H1 (cell line): ENCODE measurements around the gene SVEP1. TPM values are rescaled to one million over a fixed set of nuclear protein-coding genes. Genes with fewer than 3 reads are reported as not detected.
"Not testable (repeated sequence)": the region's sequence is repeated elsewhere in the genome, so short reads cannot be mapped to it uniquely, and the experiment has no call there.

ENCODE experiments used
- CTCF ChIA-PET: fragments of 300-600 bp; sonication (Branson Sonifier 250); formaldehyde crosslinking; loops from one replicate; lab custom pipeline; 2021; ENCODE audit not compliant: partially characterized antibody; lab: Charles Lee
- POLR2A ChIA-PET: fragments of 300-600 bp; sonication (Branson Sonifier 250); formaldehyde crosslinking; loops from one replicate; lab custom pipeline; 2021; ENCODE audit warnings: inconsistent platforms; ENCODE audit not compliant: partially characterized antibody; lab: Charles Lee
- DNase-seq, 2 experiments: peaks; one replicate each; pipeline versions ENCODE4 v3.0.0 to v3.0.0-alpha.2; 2010 to 2022; ENCODE audit warnings: low spot score in 2 of 2, low read depth in 1 of 2, mixed read lengths in 1 of 2
- FAIRE-seq: peaks from 2 replicates; lab custom pipeline; 2011; peaks lifted over from hg19 to GRCh38; lab: Jason Lieb, UNC
- H2AFZ ChIP-seq: 2 replicates; pipeline ENCODE4 v1.8.1; 2012; ENCODE audit warnings: low read length, inconsistent platforms
- H2AK5ac ChIP-seq: 2 replicates; pipeline ENCODE4 v1.6.1; 2013; ENCODE audit warnings: low read depth, low read length
- H2BK120ac ChIP-seq: replicated peaks from 2 replicates; pipeline ENCODE3; 2013; ENCODE audit warnings: low read depth, low read length, inconsistent platforms
- H2BK12ac ChIP-seq: 2 replicates; pipeline ENCODE4 v1.6.1; 2013; ENCODE audit warnings: low read depth, low read length
- H2BK15ac ChIP-seq: 2 replicates; pipeline ENCODE4 v1.6.1; 2013; ENCODE audit warnings: low read length
- H2BK20ac ChIP-seq: 2 replicates; pipeline ENCODE4 v1.6.1; 2013; ENCODE audit warnings: low read length
- H2BK5ac ChIP-seq: 2 replicates; pipeline ENCODE4 v1.6.1; 2013; ENCODE audit warnings: low read depth, low read length
- H3K14ac ChIP-seq: 2 replicates; pipeline ENCODE4 v1.6.1; 2013; ENCODE audit warnings: inconsistent platforms; ENCODE audit not compliant: insufficient read length
- H3K18ac ChIP-seq: 2 replicates; pipeline ENCODE4 v1.6.1; 2013; ENCODE audit warnings: low read length; ENCODE audit errors: extremely low read depth
- H3K23ac ChIP-seq: 2 replicates; pipeline ENCODE4 v1.6.1; 2013; ENCODE audit warnings: inconsistent platforms; ENCODE audit not compliant: insufficient read length
- H3K23me2 ChIP-seq: 2 replicates; pipeline ENCODE4 v1.6.1; 2013; ENCODE audit warnings: low read depth, low read length
- H3K27ac ChIP-seq: 2 replicates; pipeline ENCODE4 v1.6.1; 2011; ENCODE audit warnings: low read depth, low read length, inconsistent platforms
- H3K27me3 ChIP-seq, 4 experiments: replicated peaks in 1 of 4; 1 replicate in 1 of 4; 2 replicates in 3 of 4; pipeline versions ENCODE4 v1.6.1 to v1.8.1; 2011 to 2013; ENCODE audit warnings: low read length in 3 of 4, mild to moderate bottlenecking in 3 of 4, inconsistent platforms in 2 of 4, mixed read lengths in 2 of 4, moderate library complexity in 1 of 4; ENCODE audit not compliant: control insufficient read depth in 3 of 4, insufficient read depth in 3 of 4; ENCODE audit errors: extremely low read depth in 1 of 4
- H3K36me3 ChIP-seq, 4 experiments: 2 replicates each; pipeline versions ENCODE4 v1.6.1 to v1.8.1; 2011 to 2013; ENCODE audit warnings: mild to moderate bottlenecking in 4 of 4, low read length in 3 of 4, moderate library complexity in 2 of 4, control low read depth in 1 of 4, inconsistent platforms in 1 of 4; ENCODE audit not compliant: insufficient read depth in 4 of 4, control insufficient read depth in 2 of 4
- H3K4ac ChIP-seq: replicated peaks from 2 replicates; pipeline ENCODE3; 2013; ENCODE audit warnings: low read length, low read depth, mixed read lengths, inconsistent platforms; ENCODE audit not compliant: insufficient read length
- H3K4me1 ChIP-seq, 4 experiments: replicated peaks in 1 of 4; 1 replicate in 1 of 4; 2 replicates in 3 of 4; pipeline versions ENCODE4 v1.6.1 to v1.8.1; 2011 to 2013; ENCODE audit warnings: low read length in 3 of 4, inconsistent platforms in 2 of 4, mixed read lengths in 1 of 4; ENCODE audit not compliant: insufficient read depth in 4 of 4, control insufficient read depth in 3 of 4
- H3K4me2 ChIP-seq, 2 experiments: 2 replicates each; pipeline versions ENCODE4 v1.6.1 to v1.8.1; 2011 to 2013; ENCODE audit warnings: low read depth in 2 of 2, low read length in 2 of 2, control low read depth in 1 of 2, inconsistent platforms in 1 of 2, mild to moderate bottlenecking in 1 of 2; ENCODE audit not compliant: insufficient read depth in 1 of 2
- H3K4me3 ChIP-seq, 4 experiments: fragments of 200-600, 300-600 bp in 1 of 4; sonication (generic), shearing (Covaris generic), sonication (Bioruptor Twin) in 1 of 4; 2 replicates each; pipeline versions ENCODE4 v1.5.1 to v1.8.1; 2011 to 2016; ENCODE audit warnings: low read length in 4 of 4, low read depth in 3 of 4, control low read depth in 2 of 4, inconsistent platforms in 2 of 4, mild to moderate bottlenecking in 2 of 4, mixed read lengths in 1 of 4, moderate library complexity in 1 of 4; ENCODE audit not compliant: insufficient read depth in 2 of 4; ENCODE audit errors: extremely low read depth in 1 of 4
- H3K56ac ChIP-seq: replicated peaks from 2 replicates; pipeline ENCODE3; 2013; ENCODE audit warnings: low read depth, mild to moderate bottlenecking, mixed read lengths, low read length, inconsistent platforms; ENCODE audit not compliant: insufficient read length
- H3K79me1 ChIP-seq: 2 replicates; pipeline ENCODE4 v1.6.1; 2013; ENCODE audit warnings: low read depth, low read length, control low read depth
- H3K79me2 ChIP-seq, 2 experiments: 2 replicates each; pipeline versions ENCODE4 v1.6.1 to v1.8.1; 2012 to 2013; ENCODE audit warnings: low read length in 2 of 2, mild to moderate bottlenecking in 2 of 2, inconsistent platforms in 1 of 2; ENCODE audit not compliant: insufficient read depth in 2 of 2, control insufficient read depth in 1 of 2
- H3K9ac ChIP-seq, 4 experiments: replicated peaks in 1 of 4; 1 replicate in 1 of 4; 2 replicates in 3 of 4; pipeline versions ENCODE4 v1.6.1 to v1.8.1; 2011 to 2013; ENCODE audit warnings: low read depth in 3 of 4, low read length in 3 of 4, control low read depth in 2 of 4, mild to moderate bottlenecking in 2 of 4, moderate library complexity in 2 of 4, inconsistent platforms in 1 of 4; ENCODE audit errors: extremely low read depth in 1 of 4
- H3K9me3 ChIP-seq, 2 experiments: 2 replicates each; pipeline versions ENCODE4 v1.6.1 to v1.8.1; 2012 to 2013; ENCODE audit warnings: mild to moderate bottlenecking in 2 of 2, moderate library complexity in 2 of 2, control low read depth in 1 of 2, inconsistent platforms in 1 of 2, low read depth in 1 of 2, low read length in 1 of 2, mixed read lengths in 1 of 2; ENCODE audit not compliant: insufficient read depth in 2 of 2
- H4K20me1 ChIP-seq, 2 experiments: replicated peaks in 1 of 2; 2 replicates each; pipeline versions ENCODE3 to v1.8.1; 2011 to 2013; ENCODE audit warnings: inconsistent platforms in 2 of 2, low read length in 2 of 2, mild to moderate bottlenecking in 1 of 2; ENCODE audit not compliant: insufficient read depth in 2 of 2, control insufficient read depth in 1 of 2
- H4K5ac ChIP-seq: 2 replicates; pipeline ENCODE4 v1.6.1; 2013; ENCODE audit warnings: low read length, low read depth, mixed read lengths, inconsistent platforms; ENCODE audit not compliant: insufficient read length
- H4K8ac ChIP-seq: 2 replicates; pipeline ENCODE4 v1.8.0; 2013; ENCODE audit warnings: mild to moderate bottlenecking, moderate library complexity, low read length, inconsistent platforms; ENCODE audit not compliant: insufficient read depth; ENCODE audit errors: extremely low read depth
- H4K91ac ChIP-seq: replicated peaks from 2 replicates; pipeline ENCODE3; 2013; ENCODE audit warnings: low read length, mixed read lengths, inconsistent platforms; ENCODE audit not compliant: insufficient read length
- ASH2L ChIP-seq: fragments of 200-600, 300-600 bp; sonication (generic); IDR thresholded peaks from one replicate; pipeline ENCODE4 v1.7.1; 2017; ENCODE audit warnings: low read length
- SP1 ChIP-seq: IDR thresholded peaks from 2 replicates; pipeline ENCODE4 v1.6.1; 2011; ENCODE audit warnings: low read depth, low read length
- WGBS, 2 experiments: shearing (Covaris generic) in 1 of 2; methylation state at CpG; one replicate each; pipeline versions ENCODE4 v1.1.6 to v1.1.7; 2013 to 2015; ENCODE audit warnings: low lambda C conversion rate in 2 of 2, mixed read lengths in 2 of 2, inconsistent platforms in 1 of 2, low coverage in 1 of 2, missing lambda C conversion rate in 1 of 2; ENCODE audit not compliant: insufficient replicate concordance in 2 of 2, insufficient coverage in 1 of 2, insufficient read length in 1 of 2; ENCODE audit errors: extremely low coverage in 1 of 2, missing lambda C conversion rate in 1 of 2; 5-methylcytosine and 5-hydroxymethylcytosine counted together
- polyA plus RNA-seq, 7 experiments: library from polyadenylated mRNA; depleted of rRNA in 3 of 7; stranded (reverse) in 5 of 7; unstranded in 2 of 7; fragments of >200 nt in 5 of 7; fragments of 200-250 nt in 2 of 7; gene quantifications; 1 replicate in 5 of 7; 2 replicates in 1 of 7; 4 replicates in 1 of 7; pipeline versions ENCODE4 v1.2.1 to v1.2.3, GENCODE V29; 2011 to 2013; ENCODE audit warnings: missing spikeins in 2 of 7, mixed read lengths in 2 of 7
- total RNA-seq: library from RNA; stranded (reverse); fragmentation: NEBNext Ultra II Directional; extraction: Animal tissue kit (Norgen Biotek cat#: 25700); gene quantifications from 2 replicates; pipeline ENCODE4 v1.2.1, GENCODE V29; 2021

SVEP1 gene
- total and polyA plus RNA-seq, 2 of the 8 experiments (the other 6 are each of a cell fraction or from before 2014, with no cell fraction given): 0.11 to 0.37 TPM

DNA sequence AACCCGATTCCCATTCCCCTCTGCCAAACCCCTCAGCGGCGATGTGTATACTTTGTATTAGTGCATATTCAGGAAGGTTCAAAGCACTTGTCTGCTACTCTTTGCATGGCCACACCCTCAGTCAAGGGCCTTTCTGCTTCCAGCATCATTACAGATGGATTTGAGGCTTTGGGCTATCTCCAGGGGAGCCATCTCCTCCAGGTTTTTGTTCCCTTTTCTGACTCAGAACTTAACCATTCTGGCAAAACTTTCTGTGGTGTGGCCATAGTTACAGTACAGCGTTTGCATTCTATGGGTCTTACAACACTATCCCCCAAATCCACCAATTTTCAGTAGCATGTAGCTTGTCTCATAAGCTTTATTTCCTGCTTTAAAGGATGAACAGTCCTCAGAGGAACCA is 36.0 kb upstream of the SVEP1 start:
- 93% methylated on average over 4 of the region's 4 CpGs; no CpG with 5 or more reads in 1 of the 2 experiments for WGBS, 2 experiments
- ChIA-PET CTCF (interaction anchor here (0.7 to 1.6 kb wide), 3 partner anchors 163 to 430 kb away, joined by 3 to 7 read pairs (median 6); no protein-coding TSS in a partner anchor), POLR2A (no interaction called here)
- no peaks in the 10 kb centered on the region for H3K79me2 ChIP-seq
- H2AFZ ChIP-seq: no peak overlapping the region
- no peak overlapping the region for H4K8ac ChIP-seq
- no peaks in the 10 kb centered on the region for H3K9me3 ChIP-seq
- no peak overlapping the region for H3K4ac ChIP-seq
- H3K18ac ChIP-seq: no peak overlapping the region
- H3K4me3 ChIP-seq: no peak overlapping the region
- no peak overlapping the region for H2BK120ac ChIP-seq
- H4K5ac ChIP-seq: no peak overlapping the region
- H3K4me1 ChIP-seq: no peaks in the 10 kb centered on the region
- H3K27me3 ChIP-seq: no peaks in the 10 kb centered on the region
- no peak overlapping the region for H3K23ac ChIP-seq
- no peaks in the 10 kb centered on the region for H3K79me1 ChIP-seq
- no peak overlapping the region for H2AK5ac ChIP-seq
- no peak overlapping the region for H3K56ac ChIP-seq
- no peaks in the 10 kb centered on the region for H3K36me3 ChIP-seq
- H4K20me1 ChIP-seq: no peaks in the 10 kb centered on the region
- H4K91ac ChIP-seq: no peak overlapping the region
- H2BK5ac ChIP-seq: no peak overlapping the region
- DNase-seq: no peak
- H3K23me2 ChIP-seq: no peaks in the 10 kb centered on the region
- H3K9ac ChIP-seq: no peak overlapping the region
- no peak overlapping the region for H3K4me2 ChIP-seq
- H3K14ac ChIP-seq: no peak overlapping the region
- no peak for FAIRE-seq
- TF ChIP-seq ASH2L (no peak), SP1 (no peak)
- TF ChIP-seq, all 59 proteins: peak for 0
- Histone ChIP-seq H2BK15ac (no peak overlapping the region), H2BK20ac (no peak overlapping the region), H3K27ac (no peak overlapping the region), H2BK12ac (no peak overlapping the region)

DNA sequence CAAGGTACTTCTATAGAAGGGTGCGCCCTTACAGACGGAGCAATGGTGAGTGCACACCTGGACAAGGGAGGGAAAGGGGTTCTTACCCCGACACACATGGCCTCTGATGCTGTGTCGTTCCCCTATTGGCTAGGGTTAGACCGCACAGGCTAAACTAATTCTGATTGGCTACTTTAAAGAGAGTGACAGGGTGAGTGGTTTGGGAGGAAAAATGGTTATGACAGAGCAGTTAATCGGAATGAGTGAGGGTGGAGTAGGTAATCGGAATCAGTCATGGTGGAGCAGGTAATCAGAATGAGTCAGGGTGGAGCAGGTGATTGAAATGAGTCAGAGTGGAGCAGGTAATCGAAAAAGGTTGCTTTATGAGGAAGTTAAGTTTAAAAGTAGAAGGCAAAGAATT is 35.0 kb upstream of the SVEP1 start:
- H3K9me3 ChIP-seq, H3K4ac ChIP-seq, FAIRE-seq, H3K79me1 ChIP-seq, H3K23ac ChIP-seq, H3K14ac ChIP-seq, DNase-seq, H3K27ac ChIP-seq, H2BK12ac ChIP-seq, H4K20me1 ChIP-seq, H3K4me2 ChIP-seq, H3K9ac ChIP-seq, H4K91ac ChIP-seq, H2BK120ac ChIP-seq, H2AK5ac ChIP-seq, H3K27me3 ChIP-seq, POLR2A ChIA-PET, H4K8ac ChIP-seq, H3K4me3 ChIP-seq, CTCF ChIA-PET, H3K79me2 ChIP-seq, H2BK20ac ChIP-seq, H2AFZ ChIP-seq, H4K5ac ChIP-seq, H3K18ac ChIP-seq, H3K36me3 ChIP-seq, H3K23me2 ChIP-seq, H2BK5ac ChIP-seq, H3K4me1 ChIP-seq, H3K56ac ChIP-seq, H2BK15ac ChIP-seq: not testable (repeated sequence)
- 92% methylated on average over 8 of the region's 8 CpGs; no CpG with 5 or more reads in 1 of the 2 experiments for WGBS, 2 experiments
